PC-3 (cell line): ENCODE data around the gene ARAP3. TPM values are rescaled to one million over a fixed set of nuclear protein-coding genes. Genes with fewer than 3 reads are reported as not detected.

Experiments used
- ATAC-seq: fragments of 200-7000 bp; cut with Tn5 transposase; 2 replicates; pipeline ENCODE4 v1.9.1; 2020; ENCODE audit warnings: mild to moderate bottlenecking, moderate library complexity
- BruUV-seq: library from RNA; stranded (reverse); fragments of 400-500 nt; replicated peaks from 2 replicates; lab custom pipeline; 2021; lab: Mats Ljungman, UMichigan
- CTCF ChIA-PET: fragments of 300-600 bp; sonication (Branson Sonifier 250); formaldehyde crosslinking; loops from one replicate; lab custom pipeline; 2022; ENCODE audit warnings: antibody characterized with exemption; lab: Charles Lee
- POLR2A ChIA-PET: fragments of 300-600 bp; sonication (Branson Sonifier 250); formaldehyde crosslinking; loops from one replicate; lab custom pipeline; 2022; ENCODE audit warnings: antibody characterized with exemption; ENCODE audit not compliant: unreplicated experiment; lab: Charles Lee
- DNase-seq: peaks from one replicate; pipeline ENCODE4 v3.0.0-alpha.2; 2015
- H2AFZ ChIP-seq: fragments of 300-600 bp; sonication (generic); 2 replicates; pipeline ENCODE4 v1.6.0; 2016; ENCODE audit warnings: antibody characterized with exemption, low read length
- H3F3A ChIP-seq: fragments of 300-600 bp; sonication (generic); one replicate; pipeline ENCODE4 v1.6.0; 2017; ENCODE audit warnings: antibody characterized with exemption, low read length, control low read depth, mild to moderate bottlenecking; ENCODE audit not compliant: unreplicated experiment
- H3K27ac ChIP-seq: fragments of 300-600 bp; sonication (generic); 2 replicates; pipeline ENCODE4 v1.5.1; 2016; ENCODE audit warnings: mild to moderate bottlenecking, low read length
- H3K27me3 ChIP-seq: fragments of 300-600 bp; sonication (generic); 2 replicates; pipeline ENCODE4 v1.6.1; 2016; ENCODE audit warnings: low read length, mixed read lengths
- H3K36me3 ChIP-seq: fragments of 300-600 bp; sonication (generic); 2 replicates; pipeline ENCODE4 v1.6.1; 2016; ENCODE audit warnings: low read depth, mixed run types, low read length, mixed read lengths
- H3K4me1 ChIP-seq: fragments of 300-600 bp; sonication (generic); 2 replicates; pipeline ENCODE4 v1.5.1; 2016; ENCODE audit warnings: low read length; ENCODE audit not compliant: insufficient read depth
- H3K4me2 ChIP-seq: fragments of 300-600 bp; sonication (generic); 2 replicates; pipeline ENCODE4 v1.6.0; 2016; ENCODE audit warnings: low read length
- H3K4me3 ChIP-seq: fragments of 300-600 bp; sonication (generic); 2 replicates; pipeline ENCODE4 v1.5.1; 2016; ENCODE audit warnings: mild to moderate bottlenecking, low read length, mixed read lengths
- H3K79me2 ChIP-seq: fragments of 300-600 bp; sonication (generic); 2 replicates; pipeline ENCODE4 v1.6.1; 2017; ENCODE audit warnings: low read length, mixed read lengths
- H3K9ac ChIP-seq: fragments of 300-600 bp; sonication (generic); 2 replicates; pipeline ENCODE4 v1.6.0; 2016; ENCODE audit warnings: mild to moderate bottlenecking, low read length
- H3K9me2 ChIP-seq: fragments of 300-600 bp; sonication (generic); replicated peaks from 2 replicates; pipeline ENCODE4 v1.6.1; 2016; ENCODE audit warnings: mixed run types, low read length, mixed read lengths
- H3K9me3 ChIP-seq: fragments of 300-600 bp; sonication (generic); 2 replicates; pipeline ENCODE4 v1.6.1; 2016; ENCODE audit warnings: low read length, mixed read lengths
- H4K20me1 ChIP-seq: fragments of 300-600 bp; sonication (generic); 2 replicates; pipeline ENCODE4 v1.6.1; 2016; ENCODE audit warnings: low read length, mixed read lengths
- EZH2 ChIP-seq: fragments of 300-600 bp; sonication (generic); IDR thresholded peaks from one replicate; pipeline ENCODE4 v1.6.1; 2017; ENCODE audit warnings: antibody characterized with exemption, mild to moderate bottlenecking, low read length; ENCODE audit not compliant: unreplicated experiment
- EZH2phosphoT487 ChIP-seq: fragments of 300-600 bp; sonication (generic); IDR thresholded peaks from 2 replicates; pipeline ENCODE4 v1.6.1; 2018; ENCODE audit warnings: mild to moderate bottlenecking, antibody characterized with exemption, low read length, borderline replicate concordance
- intact Hi-C: fragments of 100-400 bp; cut with micrococcal nuclease; formaldehyde crosslinking; loops from 2 replicates; pipeline ENCODE4 v1.9.0; 2023
- total RNA-seq: library from RNA; depleted of rRNA; stranded (reverse); fragments of >200 nt; gene quantifications from 2 replicates; pipeline ENCODE4 v1.2.3, GENCODE V29; 2014
- TF ChIP-seq, protein P1 (sequence below): fragments of 300-600 bp; sonication (generic); conservative IDR thresholded peaks from 2 replicates; pipeline ENCODE4 v1.5.1; 2017; ENCODE audit warnings: antibody characterized with exemption, low read depth, mild to moderate bottlenecking, low read length

Gene ARAP3
- total RNA-seq, 1 experiment from 2014 or later, result 7.1 TPM

DNA sequence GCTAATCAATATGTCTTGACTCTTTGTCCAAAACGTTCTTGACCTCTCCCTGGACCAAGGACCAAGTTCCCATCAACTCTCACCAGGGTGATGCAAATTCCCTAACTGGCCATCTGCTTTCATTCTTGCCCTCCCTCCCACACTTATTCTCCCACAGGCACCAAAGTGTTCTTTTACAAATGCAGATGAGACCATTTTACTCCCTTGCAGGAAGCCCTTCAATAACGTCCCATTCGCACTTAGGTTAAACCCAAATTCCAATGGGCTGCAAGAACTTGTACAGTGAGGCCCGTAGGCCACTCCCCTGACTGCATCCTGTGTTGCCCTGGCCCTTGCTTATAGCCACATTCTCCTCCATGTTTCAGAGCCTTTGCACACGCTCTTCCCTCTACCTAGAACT, 7.3 kb downstream of the ARAP3 start:
- H3K4me1 ChIP-seq, result no peaks in the 10 kb centered on the region
- no peaks in the 10 kb centered on the region for H4K20me1 ChIP-seq
- no peak overlapping the region for H3K4me3 ChIP-seq
- no peak overlapping the region for H3K4me2 ChIP-seq
- no peaks in the 10 kb centered on the region for H3K79me2 ChIP-seq
- ATAC-seq (no peak), DNase-seq (no peak)
- H3K27me3 ChIP-seq, result no peaks in the 10 kb centered on the region
- no peak overlapping the region for H2AFZ ChIP-seq
- ChIA-PET CTCF (no interaction called here), POLR2A (no interaction called here)
- no peaks in the 10 kb centered on the region for H3K36me3 ChIP-seq
- TF ChIP-seq, protein P1, sequence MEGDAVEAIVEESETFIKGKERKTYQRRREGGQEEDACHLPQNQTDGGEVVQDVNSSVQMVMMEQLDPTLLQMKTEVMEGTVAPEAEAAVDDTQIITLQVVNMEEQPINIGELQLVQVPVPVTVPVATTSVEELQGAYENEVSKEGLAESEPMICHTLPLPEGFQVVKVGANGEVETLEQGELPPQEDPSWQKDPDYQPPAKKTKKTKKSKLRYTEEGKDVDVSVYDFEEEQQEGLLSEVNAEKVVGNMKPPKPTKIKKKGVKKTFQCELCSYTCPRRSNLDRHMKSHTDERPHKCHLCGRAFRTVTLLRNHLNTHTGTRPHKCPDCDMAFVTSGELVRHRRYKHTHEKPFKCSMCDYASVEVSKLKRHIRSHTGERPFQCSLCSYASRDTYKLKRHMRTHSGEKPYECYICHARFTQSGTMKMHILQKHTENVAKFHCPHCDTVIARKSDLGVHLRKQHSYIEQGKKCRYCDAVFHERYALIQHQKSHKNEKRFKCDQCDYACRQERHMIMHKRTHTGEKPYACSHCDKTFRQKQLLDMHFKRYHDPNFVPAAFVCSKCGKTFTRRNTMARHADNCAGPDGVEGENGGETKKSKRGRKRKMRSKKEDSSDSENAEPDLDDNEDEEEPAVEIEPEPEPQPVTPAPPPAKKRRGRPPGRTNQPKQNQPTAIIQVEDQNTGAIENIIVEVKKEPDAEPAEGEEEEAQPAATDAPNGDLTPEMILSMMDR, result no peak
- no TSS peak for BruUV-seq
- no peak overlapping the region for H3K27ac ChIP-seq
- H3K9me3 ChIP-seq, result no peaks in the 10 kb centered on the region
- H3F3A ChIP-seq, result no peaks in the 10 kb centered on the region
- intact Hi-C loops, result no loop called here
- no peaks in the 10 kb centered on the region for H3K9me2 ChIP-seq
- H3K9ac ChIP-seq, result no peak overlapping the region

DNA sequence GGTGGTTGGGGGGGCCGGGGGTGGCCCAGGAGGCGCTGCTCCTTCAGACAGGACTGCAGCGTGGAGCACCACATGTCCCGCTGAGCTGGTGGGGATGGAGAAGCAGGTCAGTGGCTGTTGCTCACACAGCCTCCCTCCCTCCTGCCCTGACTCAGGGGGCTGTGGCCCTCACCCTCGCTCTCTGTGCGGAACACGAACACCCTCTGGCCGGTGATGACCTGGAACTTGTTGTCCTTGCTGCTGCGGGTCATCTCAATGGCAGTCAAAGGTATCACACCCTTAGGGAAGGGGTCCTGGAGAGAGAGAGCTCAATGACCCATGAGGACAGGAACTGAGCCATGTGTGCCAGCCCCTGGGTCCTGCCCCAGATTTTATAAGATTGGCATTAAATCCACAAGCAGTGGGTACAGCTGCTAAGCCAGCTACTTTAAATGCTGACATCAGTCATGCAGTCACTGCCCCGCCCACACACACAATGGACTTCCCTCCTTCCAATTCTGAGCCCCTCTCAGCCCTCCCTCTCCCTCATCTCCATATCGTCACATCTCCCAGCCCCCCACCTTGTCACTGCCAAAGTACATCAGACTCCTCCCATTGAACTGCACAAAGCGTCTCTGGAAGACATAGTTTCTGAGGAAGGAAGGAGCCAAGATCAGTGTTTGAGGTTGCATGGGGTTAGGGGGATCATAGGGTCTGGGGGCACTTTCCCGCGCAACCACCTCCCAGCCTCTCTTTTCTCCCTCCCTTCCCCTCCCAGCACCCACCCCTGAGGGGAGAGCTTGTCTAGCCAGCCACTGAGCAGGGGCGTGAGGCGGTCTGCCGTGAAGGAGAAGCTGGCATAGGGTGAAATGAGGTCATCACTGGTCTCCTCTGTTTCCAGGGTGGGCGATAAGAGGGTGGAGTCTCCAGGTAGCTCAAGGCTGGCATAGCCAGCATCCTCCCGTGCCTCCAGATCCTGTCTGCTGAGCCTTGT, 8.9 kb downstream of the ARAP3 start:
- H4K20me1 ChIP-seq, result no peaks in the 10 kb centered on the region
- no peaks in the 10 kb centered on the region for H3K36me3 ChIP-seq
- no peaks in the 10 kb centered on the region for H3F3A ChIP-seq
- no peak overlapping the region for H3K4me2 ChIP-seq
- DNase-seq (no peak), ATAC-seq (no peak)
- no peak overlapping the region for H3K4me3 ChIP-seq
- no peaks in the 10 kb centered on the region for H3K4me1 ChIP-seq
- no peak overlapping the region for H3K27ac ChIP-seq
- no peak overlapping the region for H3K9ac ChIP-seq
- no peaks in the 10 kb centered on the region for H3K79me2 ChIP-seq
- TF ChIP-seq EZH2phosphoT487 (no peak), EZH2 (no peak)
- TF ChIP-seq, protein P1, result no peak
- no peaks in the 10 kb centered on the region for H3K27me3 ChIP-seq
- H3K9me2 ChIP-seq, result no peaks in the 10 kb centered on the region
- no TSS peak for BruUV-seq
- H2AFZ ChIP-seq, result no peak overlapping the region
- no peaks in the 10 kb centered on the region for H3K9me3 ChIP-seq
- ChIA-PET CTCF (no interaction called here), POLR2A (no interaction called here)
- intact Hi-C loops, result no loop called here

DNA sequence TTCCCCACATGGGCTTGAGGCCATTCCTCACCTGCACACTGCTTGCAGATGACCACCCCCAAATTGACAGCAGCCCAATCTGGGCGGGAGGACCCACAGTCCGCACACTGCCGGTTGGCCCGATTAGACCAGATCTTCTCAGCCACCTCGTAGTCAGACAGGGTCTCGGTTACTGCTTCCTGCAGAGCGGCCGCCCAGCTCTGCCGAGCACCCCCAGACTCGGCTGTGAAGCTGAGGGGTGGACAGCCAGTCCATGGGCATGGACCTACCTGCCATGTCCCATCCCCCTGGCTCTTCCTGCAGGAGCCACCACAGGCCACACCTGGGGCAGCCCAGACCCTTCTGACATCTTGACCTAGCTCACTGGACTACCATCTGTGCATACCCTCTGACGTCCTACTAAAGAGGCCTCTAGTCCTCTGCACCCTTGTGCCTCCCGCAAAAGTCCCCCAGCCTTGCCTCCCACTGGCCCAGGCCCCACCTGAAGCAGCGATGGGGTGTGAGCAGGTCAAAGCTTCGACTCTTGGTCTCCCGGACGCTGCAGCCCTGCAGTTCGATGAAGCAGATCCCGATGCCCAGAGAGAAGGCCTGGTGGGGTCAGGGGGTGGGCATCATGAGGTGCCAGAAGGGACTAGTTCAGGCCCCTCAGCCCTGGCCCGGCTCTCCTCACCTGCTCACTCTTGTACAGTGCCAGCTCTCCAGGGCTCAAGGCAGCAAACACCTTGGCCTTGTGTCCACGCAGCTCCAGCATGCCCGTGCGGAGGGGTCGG, 9.8 kb downstream of the ARAP3 start:
- H2AFZ ChIP-seq, result no peak overlapping the region
- no TSS peak for BruUV-seq
- H3K9me2 ChIP-seq, result no peaks in the 10 kb centered on the region
- no peaks in the 10 kb centered on the region for H3K36me3 ChIP-seq
- H3F3A ChIP-seq, result no peaks in the 10 kb centered on the region
- H3K4me2 ChIP-seq, result no peak overlapping the region
- H3K4me1 ChIP-seq, result no peaks in the 10 kb centered on the region
- ATAC-seq (no peak), DNase-seq (no peak)
- H4K20me1 ChIP-seq, result no peaks in the 10 kb centered on the region
- H3K27me3 ChIP-seq, result no peaks in the 10 kb centered on the region
- intact Hi-C loops, result no loop called here
- H3K79me2 ChIP-seq, result no peaks in the 10 kb centered on the region
- POLR2A ChIA-PET, result no interaction called here
- H3K9me3 ChIP-seq, result no peaks in the 10 kb centered on the region
- CTCF ChIA-PET, result no interaction called here
- H3K9ac ChIP-seq, result no peak overlapping the region
- no peak overlapping the region for H3K27ac ChIP-seq
- TF ChIP-seq EZH2phosphoT487 (no peak), EZH2 (no peak)
- TF ChIP-seq, protein P1, result no peak
- no peak overlapping the region for H3K4me3 ChIP-seq
